HCT116 (cell line): Measurements from ENCODE around the gene SHISA7. TPM values are rescaled to one million over a fixed set of nuclear protein-coding genes. Genes with fewer than 3 reads are reported as not detected.

Experiments
- ATAC-seq: fragments of 200-7000 bp; cut with Tn5 transposase; 2 replicates; pipeline ENCODE4 v1.9.1; 2020; ENCODE audit warnings: mild to moderate bottlenecking, moderate library complexity
- BruUV-seq: library from RNA; stranded (reverse); fragments of 400-500 nt; replicated peaks from 2 replicates; lab custom pipeline; 2021; lab: Mats Ljungman, UMichigan
- CTCF ChIA-PET: fragments of 300-600 bp; sonication (Branson Sonifier 250); formaldehyde crosslinking; loops from one replicate; lab custom pipeline; 2021; ENCODE audit warnings: antibody characterized with exemption; lab: Charles Lee
- POLR2A ChIA-PET: fragments of 300-600, 350-600 bp; sonication (Branson Sonifier 250); formaldehyde crosslinking; loops from one replicate; lab custom pipeline; 2021; ENCODE audit warnings: antibody characterized with exemption; lab: Charles Lee
- RAD21 ChIA-PET, 2 experiments: fragments of 300-600 bp; sonication (Branson Sonifier 250); formaldehyde crosslinking; loops; one replicate each; lab custom pipeline; 2023; ENCODE audit warnings: low total read pairs in 2 of 2; ENCODE audit not compliant: uncharacterized antibody in 2 of 2, unreplicated experiment in 2 of 2, low non-redundant PET in 1 of 2; lab: Charles Lee
- DNase-seq: peaks from one replicate; pipeline ENCODE4 v3.0.0-alpha.2; 2010; ENCODE audit warnings: low read depth, low spot score
- H2AFZ ChIP-seq: fragments of 200-600 bp; shearing (Covaris generic), sonication (generic); 2 replicates; pipeline ENCODE4 v1.6.1; 2017; ENCODE audit warnings: low read depth, mixed run types, mixed read lengths, antibody characterized with exemption, low read length; ENCODE audit not compliant: poor library complexity, severe bottlenecking
- H3K27ac ChIP-seq: 2 replicates; pipeline ENCODE4 v1.5.1; 2012; ENCODE audit warnings: low read depth, low read length
- H3K27me3 ChIP-seq: fragments of 200-600 bp; sonication (generic); 2 replicates; pipeline ENCODE4 v1.6.1; 2016; ENCODE audit warnings: mixed run types, low read length, mixed read lengths; ENCODE audit not compliant: insufficient read depth
- H3K36me3 ChIP-seq, 2 experiments: fragments of 200-500 bp in 1 of 2; fragments of 200-600 bp in 1 of 2; sonication (Bioruptor generic) in 1 of 2; sonication (generic) in 1 of 2; 2 replicates each; pipeline versions ENCODE4 v1.5.1 to v1.6.1; 2014 to 2016; ENCODE audit warnings: low read length in 2 of 2, inconsistent platforms in 1 of 2, mixed read lengths in 1 of 2, mixed run types in 1 of 2; ENCODE audit not compliant: insufficient read depth in 2 of 2, control insufficient read depth in 1 of 2
- H3K4me1 ChIP-seq, 2 experiments: fragments of 200-600 bp in 1 of 2; sonication (generic) in 1 of 2; 2 replicates each; pipeline versions ENCODE4 v1.5.1 to v1.6.1; 2012 to 2017; ENCODE audit warnings: low read length in 2 of 2, inconsistent platforms in 1 of 2, mild to moderate bottlenecking in 1 of 2, mixed read lengths in 1 of 2, mixed run types in 1 of 2, moderate library complexity in 1 of 2; ENCODE audit not compliant: insufficient read depth in 2 of 2, control insufficient read depth in 1 of 2
- H3K4me2 ChIP-seq: fragments of 200-600 bp; sonication (generic); 2 replicates; pipeline ENCODE4 v1.6.1; 2017; ENCODE audit warnings: mixed run types, low read length, mixed read lengths
- H3K4me3 ChIP-seq, 2 experiments: fragments of 200-600 bp in 1 of 2; sonication (generic) in 1 of 2; replicated peaks in 1 of 2; 2 replicates each; pipeline ENCODE4 v1.5.1; 2011 to 2016; ENCODE audit warnings: low read length in 2 of 2, control low read depth in 1 of 2, low read depth in 1 of 2, mild to moderate bottlenecking in 1 of 2, mixed read lengths in 1 of 2, mixed run types in 1 of 2
- H3K79me2 ChIP-seq: fragments of 200-600 bp; sonication (generic); 2 replicates; pipeline ENCODE4 v1.6.1; 2017; ENCODE audit warnings: mild to moderate bottlenecking, mixed run types, low read length, moderate library complexity, mixed read lengths; ENCODE audit not compliant: insufficient read depth
- H3K9ac ChIP-seq: fragments of 200-600 bp; sonication (generic); 2 replicates; pipeline ENCODE4 v1.6.1; 2016; ENCODE audit warnings: low read length, mixed read lengths
- H3K9me2 ChIP-seq: fragments of 200-600 bp; sonication (generic), shearing (Covaris generic); 2 replicates; pipeline ENCODE4 v1.6.1; 2017; ENCODE audit warnings: mixed run types, mild to moderate bottlenecking, moderate library complexity; ENCODE audit not compliant: insufficient read depth
- H3K9me3 ChIP-seq, 2 experiments: fragments of 200-500 bp in 1 of 2; fragments of 200-600 bp in 1 of 2; sonication (Bioruptor generic) in 1 of 2; sonication (generic) in 1 of 2; 2 replicates each; pipeline ENCODE4 v1.6.1; 2014 to 2017; ENCODE audit warnings: low read length in 2 of 2, mixed read lengths in 2 of 2, inconsistent platforms in 1 of 2, low read depth in 1 of 2, mild to moderate bottlenecking in 1 of 2, mixed run types in 1 of 2, moderate library complexity in 1 of 2; ENCODE audit not compliant: control insufficient read depth in 1 of 2, insufficient read depth in 1 of 2
- H4K20me1 ChIP-seq: fragments of 200-600 bp; sonication (generic), shearing (Covaris generic); 2 replicates; pipeline ENCODE4 v1.6.1; 2017; ENCODE audit warnings: mixed run types, mild to moderate bottlenecking, moderate library complexity; ENCODE audit not compliant: insufficient read depth
- CBX3 ChIP-seq: IDR thresholded peaks from 2 replicates; pipeline ENCODE4 v1.6.1; 2012; ENCODE audit warnings: low read depth
- CEBPB ChIP-seq: IDR thresholded peaks from 2 replicates; pipeline ENCODE4 v1.6.1; 2012; ENCODE audit warnings: low read depth
- EGR1 ChIP-seq: IDR thresholded peaks from 2 replicates; pipeline ENCODE4 v1.6.1; 2012; ENCODE audit warnings: low read depth
- ELF1 ChIP-seq: IDR thresholded peaks from 2 replicates; pipeline ENCODE4 v1.6.1; 2012; ENCODE audit warnings: low read depth, borderline replicate concordance
- EZH2 ChIP-seq: fragments of 200-600 bp; sonication (generic); IDR thresholded peaks from 2 replicates; pipeline ENCODE4 v1.6.1; 2017; ENCODE audit warnings: antibody characterized with exemption, mixed run types
- JUND ChIP-seq: IDR thresholded peaks from 2 replicates; pipeline ENCODE4 v1.6.1; 2012
- POLR2A ChIP-seq: IDR thresholded peaks from 2 replicates; pipeline ENCODE4 v1.7.0; 2011; ENCODE audit warnings: borderline replicate concordance; ENCODE audit not compliant: insufficient read depth, insufficient read length; ENCODE audit errors: extremely low read depth
- POLR2AphosphoS5 ChIP-seq: IDR thresholded peaks from 2 replicates; pipeline ENCODE4 v1.6.1; 2011; ENCODE audit warnings: mild to moderate bottlenecking, low read depth, low read length, moderate library complexity
- RAD21 ChIP-seq: IDR thresholded peaks from 2 replicates; pipeline ENCODE4 v1.6.1; 2012; ENCODE audit warnings: low read depth, mild to moderate bottlenecking
- SIN3A ChIP-seq: IDR thresholded peaks from 2 replicates; pipeline ENCODE4 v1.6.1; 2012; ENCODE audit warnings: low read depth
- SP1 ChIP-seq: IDR thresholded peaks from 2 replicates; pipeline ENCODE4 v1.6.1; 2012; ENCODE audit warnings: low read depth
- SRF ChIP-seq: IDR thresholded peaks from 2 replicates; pipeline ENCODE4 v1.6.1; 2012; ENCODE audit warnings: low read depth
- ZFX ChIP-seq: fragments of 450-650 bp; IDR thresholded peaks from 2 replicates; pipeline ENCODE4 v1.6.1; 2017
- ZNF274 ChIP-seq: fragments of 200-500 bp; sonication (Bioruptor generic); IDR thresholded peaks from 2 replicates; pipeline ENCODE4 v1.6.1; 2014; ENCODE audit warnings: mild to moderate bottlenecking, low read depth, low read length, inconsistent platforms
- intact Hi-C: fragments of 100-400 bp; cut with micrococcal nuclease; formaldehyde crosslinking; loops from 2 replicates; pipeline ENCODE4 v1.10.0; 2022
- total RNA-seq: library from RNA; stranded (reverse); gene quantifications from one replicate; pipeline ENCODE4 v1.2.1, GENCODE V29; 2021; ENCODE audit not compliant: unreplicated experiment
- TF ChIP-seq, protein P1 (sequence below): IDR thresholded peaks from 2 replicates; pipeline ENCODE4 v1.6.1; 2012
- TF ChIP-seq, protein P2 (sequence below): IDR thresholded peaks from 2 replicates; pipeline ENCODE4 v1.6.1; 2012
- TF ChIP-seq, protein P3 (sequence below): IDR thresholded peaks from 2 replicates; pipeline ENCODE4 v1.6.1; 2011; ENCODE audit warnings: mild to moderate bottlenecking, low read length, moderate library complexity; ENCODE audit not compliant: insufficient replicate concordance; ENCODE audit errors: extremely low read depth
- TF ChIP-seq, protein P4 (sequence below), 3 experiments: fragments of 200-600 bp in 1 of 3; sonication (generic) in 1 of 3; IDR thresholded peaks in 2 of 3; conservative IDR thresholded peaks in 1 of 3; 2 replicates each; pipeline ENCODE4 v1.5.1; 2012 to 2017; ENCODE audit warnings: low read depth in 2 of 3, low read length in 2 of 3, antibody characterized with exemption in 1 of 3, borderline replicate concordance in 1 of 3, control low read depth in 1 of 3, mild to moderate bottlenecking in 1 of 3, mixed read lengths in 1 of 3, mixed run types in 1 of 3, moderate library complexity in 1 of 3; ENCODE audit not compliant: insufficient read depth in 1 of 3
- TF ChIP-seq, protein P5 (sequence below): IDR thresholded peaks from 2 replicates; pipeline ENCODE4 v1.6.1; 2012; ENCODE audit warnings: low read depth

SHISA7 gene
- total RNA-seq, 1 experiment from 2014 or later = not detected

DNA sequence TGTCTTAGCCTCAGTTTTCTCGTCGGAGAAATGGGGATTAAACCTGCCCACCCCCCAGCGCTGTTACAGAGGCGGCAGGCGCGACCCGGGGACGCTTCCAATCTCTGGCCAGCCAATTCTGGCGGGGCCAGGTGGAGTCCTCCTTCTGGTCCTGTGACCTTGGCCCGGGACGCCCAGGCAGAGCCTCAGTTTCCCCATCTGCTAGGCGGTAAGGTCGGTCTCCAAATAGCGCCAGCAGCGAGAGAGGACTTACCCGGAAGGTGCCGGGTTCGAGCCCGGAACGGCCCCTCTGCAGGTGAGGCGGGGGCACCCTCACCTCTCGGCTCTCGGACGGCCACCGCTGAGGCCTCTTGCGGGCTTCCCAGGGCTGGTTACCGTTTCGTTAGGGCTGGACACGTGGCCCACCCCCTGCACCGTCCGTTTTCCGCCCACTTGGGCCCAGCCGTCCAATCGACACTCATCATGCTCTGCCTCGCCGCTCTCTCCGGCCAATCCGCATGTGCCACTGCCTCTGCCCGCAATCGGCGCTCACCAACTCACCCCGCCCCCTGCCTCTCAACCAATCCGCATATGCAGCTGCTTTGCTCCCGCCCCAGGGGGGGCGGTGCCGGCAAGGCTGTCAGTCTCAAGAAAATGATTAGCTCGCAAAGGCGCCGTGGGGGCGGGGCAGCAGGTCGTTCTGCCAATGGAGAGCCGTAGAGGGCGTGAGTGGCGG lies 18.3 kb upstream of the SHISA7 start, which contains the start of gene ISOC2:
TSS of gene ISOC2 (minus strand) at position 384 of the 715 bp plus-strand sequence. CDS start 5,156 bp downstream, outside the sequence.
- Histone ChIP-seq H4K20me1 (no peaks in the 10 kb centered on the region), H3K4me3 (peak within 1 kb of the TSS; percentile 98 to 99), H3K9me3 (no peaks in the 10 kb centered on the region), H3K36me3 (no peaks in the 10 kb centered on the region), H2AFZ (no peak within 1 kb of the TSS), H3K4me2 (peak within 1 kb of the TSS; percentile 98), H3K4me1 (peaks cover 9 to 28% of the 10 kb centered on the region in 2 experiments), H3K27ac (peak within 1 kb of the TSS; percentile 87), H3K9me2 (no peaks in the 10 kb centered on the region), H3K9ac (peak within 1 kb of the TSS; percentile 96), H3K27me3 (no peaks in the 10 kb centered on the region), H3K79me2 (peaks cover 12% of the 10 kb centered on the region; the same call in 1 of the 2 replicates)
- peak; percentile 99 for TF ChIP-seq SP1
- no peak for TF ChIP-seq CEBPB
- no peak for TF ChIP-seq SIN3A
- TF ChIP-seq JUND = no peak
- no peak for TF ChIP-seq RAD21
- TF ChIP-seq, protein P1, sequence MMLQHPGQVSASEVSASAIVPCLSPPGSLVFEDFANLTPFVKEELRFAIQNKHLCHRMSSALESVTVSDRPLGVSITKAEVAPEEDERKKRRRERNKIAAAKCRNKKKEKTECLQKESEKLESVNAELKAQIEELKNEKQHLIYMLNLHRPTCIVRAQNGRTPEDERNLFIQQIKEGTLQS = no peak
- TF ChIP-seq POLR2A = no peak
- TF ChIP-seq ZNF274 = no peak
- no peak; the same call in 1 of the 2 replicates for TF ChIP-seq POLR2AphosphoS5
- peak; percentile 78 for TF ChIP-seq EGR1
- TF ChIP-seq, protein P2, sequence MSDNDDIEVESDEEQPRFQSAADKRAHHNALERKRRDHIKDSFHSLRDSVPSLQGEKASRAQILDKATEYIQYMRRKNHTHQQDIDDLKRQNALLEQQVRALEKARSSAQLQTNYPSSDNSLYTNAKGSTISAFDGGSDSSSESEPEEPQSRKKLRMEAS = peak; percentile 96
- TF ChIP-seq, protein P3, sequence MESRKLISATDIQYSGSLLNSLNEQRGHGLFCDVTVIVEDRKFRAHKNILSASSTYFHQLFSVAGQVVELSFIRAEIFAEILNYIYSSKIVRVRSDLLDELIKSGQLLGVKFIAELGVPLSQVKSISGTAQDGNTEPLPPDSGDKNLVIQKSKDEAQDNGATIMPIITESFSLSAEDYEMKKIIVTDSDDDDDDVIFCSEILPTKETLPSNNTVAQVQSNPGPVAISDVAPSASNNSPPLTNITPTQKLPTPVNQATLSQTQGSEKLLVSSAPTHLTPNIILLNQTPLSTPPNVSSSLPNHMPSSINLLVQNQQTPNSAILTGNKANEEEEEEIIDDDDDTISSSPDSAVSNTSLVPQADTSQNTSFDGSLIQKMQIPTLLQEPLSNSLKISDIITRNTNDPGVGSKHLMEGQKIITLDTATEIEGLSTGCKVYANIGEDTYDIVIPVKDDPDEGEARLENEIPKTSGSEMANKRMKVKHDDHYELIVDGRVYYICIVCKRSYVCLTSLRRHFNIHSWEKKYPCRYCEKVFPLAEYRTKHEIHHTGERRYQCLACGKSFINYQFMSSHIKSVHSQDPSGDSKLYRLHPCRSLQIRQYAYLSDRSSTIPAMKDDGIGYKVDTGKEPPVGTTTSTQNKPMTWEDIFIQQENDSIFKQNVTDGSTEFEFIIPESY = no peak
- no peak; the same call in 1 of the 2 replicates for TF ChIP-seq ELF1
- no peak for TF ChIP-seq EZH2
- no peak for TF ChIP-seq SRF
- TF ChIP-seq, protein P4, sequence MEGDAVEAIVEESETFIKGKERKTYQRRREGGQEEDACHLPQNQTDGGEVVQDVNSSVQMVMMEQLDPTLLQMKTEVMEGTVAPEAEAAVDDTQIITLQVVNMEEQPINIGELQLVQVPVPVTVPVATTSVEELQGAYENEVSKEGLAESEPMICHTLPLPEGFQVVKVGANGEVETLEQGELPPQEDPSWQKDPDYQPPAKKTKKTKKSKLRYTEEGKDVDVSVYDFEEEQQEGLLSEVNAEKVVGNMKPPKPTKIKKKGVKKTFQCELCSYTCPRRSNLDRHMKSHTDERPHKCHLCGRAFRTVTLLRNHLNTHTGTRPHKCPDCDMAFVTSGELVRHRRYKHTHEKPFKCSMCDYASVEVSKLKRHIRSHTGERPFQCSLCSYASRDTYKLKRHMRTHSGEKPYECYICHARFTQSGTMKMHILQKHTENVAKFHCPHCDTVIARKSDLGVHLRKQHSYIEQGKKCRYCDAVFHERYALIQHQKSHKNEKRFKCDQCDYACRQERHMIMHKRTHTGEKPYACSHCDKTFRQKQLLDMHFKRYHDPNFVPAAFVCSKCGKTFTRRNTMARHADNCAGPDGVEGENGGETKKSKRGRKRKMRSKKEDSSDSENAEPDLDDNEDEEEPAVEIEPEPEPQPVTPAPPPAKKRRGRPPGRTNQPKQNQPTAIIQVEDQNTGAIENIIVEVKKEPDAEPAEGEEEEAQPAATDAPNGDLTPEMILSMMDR (IDR thresholded peaks at IDR 0.05 in 2 of 3, conservative IDR thresholded peaks at IDR 0.05 in 1 of 3; ENCODE audit: borderline replicate concordance in 1 of 3, insufficient read depth in 1 of 3, low read depth in 2 of 3, low read length in 2 of 3) = no peak
- TF ChIP-seq CBX3 = no peak
- TF ChIP-seq, protein P5, sequence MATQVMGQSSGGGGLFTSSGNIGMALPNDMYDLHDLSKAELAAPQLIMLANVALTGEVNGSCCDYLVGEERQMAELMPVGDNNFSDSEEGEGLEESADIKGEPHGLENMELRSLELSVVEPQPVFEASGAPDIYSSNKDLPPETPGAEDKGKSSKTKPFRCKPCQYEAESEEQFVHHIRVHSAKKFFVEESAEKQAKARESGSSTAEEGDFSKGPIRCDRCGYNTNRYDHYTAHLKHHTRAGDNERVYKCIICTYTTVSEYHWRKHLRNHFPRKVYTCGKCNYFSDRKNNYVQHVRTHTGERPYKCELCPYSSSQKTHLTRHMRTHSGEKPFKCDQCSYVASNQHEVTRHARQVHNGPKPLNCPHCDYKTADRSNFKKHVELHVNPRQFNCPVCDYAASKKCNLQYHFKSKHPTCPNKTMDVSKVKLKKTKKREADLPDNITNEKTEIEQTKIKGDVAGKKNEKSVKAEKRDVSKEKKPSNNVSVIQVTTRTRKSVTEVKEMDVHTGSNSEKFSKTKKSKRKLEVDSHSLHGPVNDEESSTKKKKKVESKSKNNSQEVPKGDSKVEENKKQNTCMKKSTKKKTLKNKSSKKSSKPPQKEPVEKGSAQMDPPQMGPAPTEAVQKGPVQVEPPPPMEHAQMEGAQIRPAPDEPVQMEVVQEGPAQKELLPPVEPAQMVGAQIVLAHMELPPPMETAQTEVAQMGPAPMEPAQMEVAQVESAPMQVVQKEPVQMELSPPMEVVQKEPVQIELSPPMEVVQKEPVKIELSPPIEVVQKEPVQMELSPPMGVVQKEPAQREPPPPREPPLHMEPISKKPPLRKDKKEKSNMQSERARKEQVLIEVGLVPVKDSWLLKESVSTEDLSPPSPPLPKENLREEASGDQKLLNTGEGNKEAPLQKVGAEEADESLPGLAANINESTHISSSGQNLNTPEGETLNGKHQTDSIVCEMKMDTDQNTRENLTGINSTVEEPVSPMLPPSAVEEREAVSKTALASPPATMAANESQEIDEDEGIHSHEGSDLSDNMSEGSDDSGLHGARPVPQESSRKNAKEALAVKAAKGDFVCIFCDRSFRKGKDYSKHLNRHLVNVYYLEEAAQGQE = no peak
- no peak for TF ChIP-seq ZFX
- CTCF ChIA-PET = interaction anchor here (0.6 to 1.5 kb wide), 6 partner anchors 8 to 315 kb away, joined by 3 to 7 read pairs (median 4); partner anchors contain the start of gene ZNF865
- no TSS peak for BruUV-seq
- RAD21 ChIA-PET = interaction anchor here in 1 of 2 experiments (0.9 kb wide), 1 partner anchor 42 kb away, joined by 4 read pairs; no protein-coding TSS in a partner anchor
- POLR2A ChIA-PET = interaction anchor here (0.6 to 1.0 kb wide), 6 partner anchors 10 to 54 kb away, joined by 3 to 12 read pairs (median 5); partner anchors contain the start of genes UBE2S and ZNF628
- DNase-seq = peak; percentile 99
- ATAC-seq = peak; percentile 93
- intact Hi-C loops = no loop called here
